Measurements from ENCODE around the gene SIDT2.
"Not testable (repeated sequence)": the region's sequence is repeated elsewhere in the genome, so short reads cannot be mapped to it uniquely, and the experiment has no call there.

SIDT2 gene

DNA sequence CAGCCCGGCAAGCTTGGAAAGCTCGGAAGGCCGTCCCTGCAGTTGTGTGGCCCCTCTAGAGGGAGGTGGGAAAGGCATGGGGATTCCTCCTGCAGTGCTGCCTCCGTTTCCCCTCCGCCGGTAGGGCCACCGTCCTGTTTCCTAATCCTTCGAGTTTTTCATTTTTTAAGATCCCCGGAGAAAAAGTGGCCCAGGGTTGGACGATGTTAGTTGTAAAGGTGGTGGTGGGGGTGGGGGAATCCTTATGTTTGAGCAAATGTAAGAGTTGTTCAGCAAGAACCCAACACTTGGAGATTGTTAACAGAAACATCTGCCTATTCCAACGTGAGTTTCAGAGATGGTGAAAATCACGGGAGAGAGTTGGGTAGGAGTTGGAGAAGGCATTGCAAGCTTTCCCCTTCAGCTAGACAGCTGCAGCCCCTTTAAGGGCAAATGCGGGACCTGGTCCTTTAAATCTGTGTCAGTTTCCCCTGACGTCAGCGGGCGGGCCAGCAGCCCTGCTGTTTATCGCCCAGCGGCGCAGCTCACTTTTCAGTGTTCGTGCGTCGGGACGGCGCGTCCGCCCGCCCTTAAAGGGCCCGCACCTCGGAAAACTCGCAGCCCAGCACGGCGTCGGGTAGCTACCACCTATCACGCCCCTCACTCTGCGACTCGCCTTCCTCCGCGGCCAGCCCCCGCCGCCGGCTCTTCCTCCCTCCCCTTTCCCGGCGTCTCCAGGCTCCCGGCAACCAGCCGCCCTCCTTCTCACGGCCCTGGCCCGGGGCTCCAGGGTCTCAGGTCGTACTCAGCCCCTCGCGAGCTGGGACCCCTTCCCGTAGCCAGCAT is at the start of gene SIDT2:
TSS of gene SIDT2 (plus strand) at position 534 of the 825 bp plus-strand sequence. CDS start 521 bp downstream, outside the sequence.
- peak; percentile 29 to 96 (median 88) for DNase-seq

- not testable (repeated sequence) for DNase-seq
Measured at GRCh38 chr11:117130396-117130795, 48.1 kb upstream of the SIDT2 start.

GRCh38 chr11:117130879-117131278 is 47.7 kb upstream of the SIDT2 start:
- no peak for DNase-seq

- no peak for DNase-seq
Measured at GRCh38 chr11:117134431-117134830, 44.1 kb upstream of the SIDT2 start.

DNA sequence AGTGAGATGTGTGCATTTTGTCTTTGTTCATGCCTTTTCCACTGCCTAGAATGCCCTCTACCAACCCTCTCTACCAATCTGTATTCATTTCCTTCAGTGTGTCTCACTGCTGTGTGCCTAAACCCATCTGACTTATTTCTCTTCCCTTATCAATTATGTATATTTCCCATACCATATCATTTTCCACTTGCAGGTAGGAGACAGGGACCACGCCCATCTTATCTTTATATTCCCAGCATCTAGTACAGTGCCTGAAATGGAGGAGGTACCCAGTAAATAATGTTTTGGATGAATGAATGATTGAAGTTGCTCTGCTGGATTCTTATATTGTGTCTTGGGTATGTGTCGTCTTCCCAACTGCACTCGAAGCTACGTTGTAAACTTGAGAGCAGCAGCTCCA is 43.6 kb upstream of the SIDT2 start:
- DNase-seq = not testable (repeated sequence)

DNA sequence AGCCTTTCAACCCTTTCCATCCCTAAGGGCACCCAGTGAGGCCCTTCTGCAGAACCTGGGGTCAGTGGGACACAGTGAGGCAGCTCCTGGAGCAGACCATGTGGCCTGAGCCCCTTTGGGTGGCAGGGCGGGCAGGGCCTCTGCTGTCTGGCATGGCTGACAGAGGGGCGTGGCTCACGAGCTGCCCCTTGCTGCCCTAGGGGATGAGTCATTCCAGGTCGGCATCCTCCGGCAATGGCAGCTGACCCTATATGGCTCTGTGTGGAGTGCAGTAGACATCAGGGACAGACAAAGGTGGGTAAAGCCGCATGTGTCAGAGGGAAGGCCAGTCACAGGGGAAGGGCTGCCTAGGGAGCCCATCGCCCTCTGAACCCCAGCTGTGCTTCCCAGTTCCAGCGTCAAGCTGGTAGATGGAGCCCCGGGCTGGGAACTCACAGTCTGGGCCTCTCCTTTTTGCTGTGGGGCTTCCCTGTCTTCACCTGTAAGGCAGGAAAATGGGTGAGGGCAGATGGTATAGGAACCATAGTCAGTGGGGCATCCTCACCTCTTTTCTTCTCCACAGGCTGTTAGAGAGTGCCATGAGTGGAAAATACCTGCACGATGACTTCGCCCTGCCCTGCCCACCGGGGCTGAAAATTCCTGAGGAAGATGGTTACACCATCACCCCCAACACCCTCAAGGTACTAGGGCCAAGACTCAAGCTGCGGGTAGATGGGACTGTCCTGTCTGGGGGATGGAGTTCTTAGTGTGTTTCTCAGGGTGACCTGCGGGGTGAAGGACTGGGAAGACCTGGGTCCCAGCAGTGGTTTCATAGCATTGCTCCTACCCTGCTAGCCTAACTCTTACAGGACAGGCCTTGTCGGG is 41.1 kb upstream of the SIDT2 start:
- DNase-seq = not testable (repeated sequence)

DNA sequence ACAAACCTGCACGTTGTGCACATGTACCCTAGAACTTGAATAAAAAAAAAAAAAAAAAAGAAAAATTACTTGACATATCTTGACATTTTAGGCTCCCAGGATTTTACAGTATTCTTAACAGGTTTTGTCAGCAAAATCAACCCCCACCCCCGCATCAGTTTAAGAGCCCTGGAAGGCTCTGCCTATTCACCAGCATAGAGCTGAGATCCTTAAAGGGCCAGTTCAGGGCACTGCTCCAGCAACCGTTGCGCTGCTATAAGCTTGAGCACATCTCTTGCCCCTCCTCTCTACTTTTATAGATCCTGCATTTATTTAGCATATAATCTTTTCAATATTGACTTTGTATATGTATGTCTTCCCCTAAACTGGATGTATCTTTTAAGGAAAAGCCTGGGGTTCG is 35.2 kb upstream of the SIDT2 start:
- peak in 15 of 51 donors; percentile 3 to 77 (median 16) for DNase-seq

- peak; percentile 45 to 96 (median 88) for DNase-seq
Measured at GRCh38 chr11:117143871-117144476, 34.6 kb upstream of the SIDT2 start, which contains the start of gene PAFAH1B2. Gene PAFAH1B2 (plus strand): TSS chr11:117144287. CDS start chr11:117152448, 8,161 bp downstream.

DNA sequence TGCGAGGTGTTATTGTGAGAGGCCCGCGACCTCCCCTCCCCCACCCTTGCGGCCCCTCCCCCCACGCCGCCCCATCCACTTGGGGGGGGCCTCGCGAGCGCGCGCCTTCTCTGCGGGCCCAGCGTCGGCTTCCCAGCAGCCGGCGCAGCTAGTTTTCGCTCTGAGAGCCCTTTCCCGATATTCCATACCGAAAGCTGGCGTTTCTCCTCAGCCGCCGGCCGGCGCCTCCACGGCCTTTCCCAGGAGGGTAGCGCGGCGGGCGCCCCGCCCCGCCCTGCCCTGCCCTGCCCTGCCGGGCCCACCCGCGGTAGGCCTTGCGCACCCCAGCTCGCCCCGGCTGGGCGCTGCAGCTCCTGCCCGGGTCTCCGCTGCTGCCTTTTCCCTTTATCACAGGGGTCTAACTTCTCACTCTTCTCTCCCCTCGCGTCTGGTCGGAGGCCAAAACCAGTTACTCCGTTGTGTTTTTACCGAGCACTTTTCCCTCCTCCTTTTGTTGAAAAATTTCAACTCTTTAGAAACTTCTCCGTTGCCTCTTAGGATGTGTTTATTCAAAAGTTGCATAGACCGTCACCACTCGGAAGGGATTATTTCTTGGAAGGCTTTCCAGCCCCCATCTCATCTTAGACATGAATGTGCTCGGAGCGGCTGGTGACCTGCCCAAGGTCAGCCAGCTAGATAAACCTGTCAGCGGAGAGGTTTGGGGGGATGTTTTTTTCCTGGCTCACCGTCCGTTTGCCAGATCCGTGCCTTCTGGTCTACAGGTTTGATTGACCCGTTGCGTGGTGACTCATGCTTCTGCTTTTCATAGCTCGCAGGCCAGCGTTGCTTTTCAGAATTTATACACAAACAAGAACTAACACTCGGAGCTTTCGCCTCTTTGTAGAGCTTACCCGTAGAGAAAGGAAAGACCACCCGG is 33.8 kb upstream of the SIDT2 start:
- DNase-seq = peak in 25 of 51 donors; percentile 7 to 84 (median 47)

DNA sequence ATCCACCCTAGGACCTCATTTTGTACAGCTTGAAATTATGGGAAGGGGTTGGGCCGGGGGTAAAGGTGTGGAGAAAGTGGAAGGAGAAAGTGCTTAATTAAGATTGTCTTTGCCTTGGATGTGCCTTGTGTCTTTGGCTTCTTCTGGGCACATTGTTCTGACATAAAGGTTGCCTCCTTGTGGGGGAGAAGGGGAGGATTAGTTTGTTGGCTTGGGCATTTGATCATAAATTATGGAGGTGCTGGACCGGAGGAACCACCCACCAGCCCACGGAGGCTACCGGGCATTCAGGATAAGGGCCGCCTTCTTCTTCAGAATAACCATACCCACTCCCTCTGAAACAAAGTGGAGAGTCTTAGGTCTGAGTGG is 33.2 kb upstream of the SIDT2 start:
- DNase-seq = no peak

DNA sequence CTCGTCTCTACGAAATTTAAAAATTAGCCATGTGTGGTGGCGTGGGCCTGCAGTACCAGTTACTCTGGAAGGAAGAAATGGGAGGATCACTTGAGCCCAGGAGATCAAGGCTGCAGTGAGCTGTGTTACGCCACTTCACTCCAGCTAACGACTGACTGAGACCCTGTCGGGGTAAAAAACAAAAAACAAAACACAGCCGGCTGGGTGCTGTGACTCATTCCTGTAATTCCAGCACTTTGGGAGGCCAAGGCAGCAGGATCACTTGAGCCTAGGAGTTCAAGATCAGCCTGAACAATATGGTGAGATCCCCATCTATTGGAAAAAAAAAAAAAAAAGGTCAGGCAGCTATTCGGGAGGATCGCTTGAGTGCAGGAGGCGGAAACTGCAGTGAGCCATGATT is 32.0 kb upstream of the SIDT2 start:
- no peak for DNase-seq

- DNase-seq = no peak
Measured at GRCh38 chr11:117152066-117152465, 26.5 kb upstream of the SIDT2 start.

DNA sequence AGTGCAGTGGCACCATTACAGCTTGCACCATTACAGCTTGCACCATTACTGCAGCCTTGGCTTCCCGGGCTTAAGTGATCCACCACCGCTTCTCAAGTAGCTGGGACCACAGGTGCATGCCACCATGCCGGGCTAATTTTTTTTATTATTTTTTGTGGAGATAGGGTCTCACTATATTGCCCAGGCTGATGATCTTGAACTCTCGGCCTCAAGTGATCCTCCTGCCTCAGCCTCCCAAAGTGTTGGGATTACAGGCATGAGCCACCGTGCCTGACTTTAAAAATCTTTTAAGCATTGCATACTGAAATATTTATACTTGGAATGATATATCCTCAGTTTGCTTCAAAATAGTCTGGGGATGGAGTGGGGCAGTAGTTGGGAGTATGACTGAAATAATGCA is 24.1 kb upstream of the SIDT2 start:
- no peak for DNase-seq

GRCh38 chr11:117157507-117157906 is 21.0 kb upstream of the SIDT2 start:
- no peak for DNase-seq

- DNase-seq = no peak
Measured at GRCh38 chr11:117159892-117160291, 18.7 kb upstream of the SIDT2 start.

DNA sequence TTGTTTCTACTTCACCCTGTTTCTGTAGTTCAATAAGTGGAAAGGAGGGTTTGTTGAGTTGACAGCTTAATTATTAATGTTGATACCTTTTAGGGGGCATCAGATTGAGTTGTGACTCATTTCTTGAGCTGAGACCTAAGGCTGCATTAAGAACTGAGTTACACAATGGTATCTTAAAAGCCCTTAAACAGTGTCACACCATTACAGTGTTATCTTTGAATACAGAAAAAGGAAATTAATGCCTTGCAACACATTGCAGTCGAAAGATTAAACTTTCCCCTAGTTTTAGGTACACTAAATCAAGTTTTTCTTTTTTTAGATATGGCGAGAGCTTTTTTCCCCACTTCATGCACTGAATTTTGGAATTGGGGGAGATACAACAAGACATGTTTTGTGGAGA is 17.7 kb upstream of the SIDT2 start:
- no peak for DNase-seq

DNA sequence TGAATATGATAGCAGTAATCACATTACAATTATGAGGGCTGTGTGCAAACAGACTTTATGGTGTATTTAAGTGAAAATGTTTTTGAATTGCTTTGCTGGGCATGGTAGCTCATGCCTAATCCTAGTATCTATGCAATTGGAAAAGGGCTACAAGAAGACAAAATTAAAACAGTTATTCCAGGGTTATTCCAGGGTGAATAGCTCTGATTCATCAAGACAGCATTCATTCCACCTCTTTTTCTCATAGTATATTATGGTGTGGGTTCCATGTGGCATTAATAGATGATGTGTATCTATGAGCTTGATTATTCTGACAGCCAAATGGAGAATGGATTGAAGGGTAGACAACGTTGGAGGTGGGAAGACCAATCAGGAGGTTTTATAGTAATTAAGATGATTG is 12.1 kb upstream of the SIDT2 start:
- no peak for DNase-seq

DNA sequence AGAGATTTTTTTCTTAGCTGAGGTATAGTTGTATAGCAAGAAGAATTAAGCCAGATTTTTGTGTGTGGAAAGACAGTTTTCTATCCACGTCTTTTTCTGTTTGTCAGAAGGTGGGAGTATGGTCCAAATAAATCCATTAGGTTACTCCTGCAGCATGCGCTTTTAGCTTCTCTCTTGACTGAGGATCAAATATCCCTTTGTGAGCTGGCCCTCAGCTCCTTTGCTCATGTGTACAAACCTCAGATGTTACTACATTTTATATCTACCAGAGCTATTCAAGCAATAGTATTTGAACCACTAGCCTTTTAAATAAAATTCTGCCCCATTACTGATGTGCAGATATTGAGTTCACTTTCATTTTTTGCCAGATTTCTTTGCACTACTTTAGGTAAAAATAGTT is 8.8 kb upstream of the SIDT2 start:
- DNase-seq = no peak

DNA sequence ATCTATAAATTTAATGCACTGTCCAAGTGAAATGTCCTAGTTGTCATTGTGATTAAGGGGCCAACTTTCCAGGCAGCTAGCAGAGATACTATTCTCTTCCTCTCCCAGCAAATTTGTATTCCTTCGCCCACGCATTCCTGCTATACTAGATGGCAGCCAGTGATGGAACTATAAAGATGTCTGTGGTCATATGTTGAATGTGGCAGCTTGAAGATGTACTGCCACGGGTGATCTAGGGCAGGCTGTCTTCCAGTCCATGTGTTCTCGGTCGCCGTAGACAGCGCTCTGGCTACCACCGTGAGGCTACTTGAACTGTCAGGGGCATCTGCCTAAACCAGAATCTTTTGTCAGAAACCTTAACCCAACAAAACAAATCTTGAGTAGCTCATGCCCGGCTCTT is 8.3 kb upstream of the SIDT2 start:
- DNase-seq = no peak

DNA sequence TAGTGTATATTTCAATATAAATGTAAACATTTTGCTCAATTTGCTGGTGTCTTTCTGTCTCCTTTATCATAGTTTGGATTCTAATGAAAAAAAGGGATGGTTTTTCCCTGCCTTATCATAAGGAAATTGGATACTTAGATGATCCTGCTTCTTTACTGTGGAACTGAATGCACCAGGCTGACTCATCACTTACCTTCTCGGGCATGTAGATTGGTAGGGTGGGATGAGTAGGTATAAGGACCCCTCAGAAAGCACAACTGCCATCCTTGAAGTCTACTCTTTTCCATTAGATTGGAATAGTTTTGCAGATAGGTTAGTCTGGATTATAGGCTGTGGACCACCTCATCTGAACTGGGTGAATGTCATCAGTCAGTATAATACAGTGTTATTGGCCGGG is 7.5 kb upstream of the SIDT2 start:
- DNase-seq = no peak
